DLD1 (cell line): ENCODE results near the gene TRIML1.
"Not testable (repeated sequence)": the region's sequence is repeated elsewhere in the genome, so short reads cannot be mapped to it uniquely, and the experiment has no call there.

Source experiments
- in situ Hi-C: cut with HindIII; loops from 2 replicates; pipeline ENCODE4 v1.10.0; 2017; ENCODE audit warnings: low sequenced_read_pairs

Gene TRIML1

DNA sequence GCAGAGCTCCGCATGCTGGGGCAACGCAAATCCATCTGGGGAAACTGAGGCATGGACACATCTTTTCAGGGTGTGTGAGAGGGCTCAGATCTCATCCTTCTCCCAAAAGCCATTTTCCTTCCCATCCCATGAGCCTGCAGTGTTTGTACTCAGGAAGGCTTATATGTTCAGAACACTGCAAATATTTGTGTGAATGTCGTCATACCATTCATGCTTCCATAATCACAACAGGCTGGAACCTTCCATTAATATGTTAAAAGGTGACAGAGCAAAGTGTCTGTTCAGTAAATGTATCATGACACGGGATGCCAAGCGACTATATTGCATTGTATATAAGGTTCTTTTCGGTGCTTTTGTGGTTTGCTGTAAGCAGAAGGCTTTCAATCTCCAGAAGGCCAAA, 8.5 kb downstream of the TRIML1 start:
- in situ Hi-C loops, result no loop called here

DNA sequence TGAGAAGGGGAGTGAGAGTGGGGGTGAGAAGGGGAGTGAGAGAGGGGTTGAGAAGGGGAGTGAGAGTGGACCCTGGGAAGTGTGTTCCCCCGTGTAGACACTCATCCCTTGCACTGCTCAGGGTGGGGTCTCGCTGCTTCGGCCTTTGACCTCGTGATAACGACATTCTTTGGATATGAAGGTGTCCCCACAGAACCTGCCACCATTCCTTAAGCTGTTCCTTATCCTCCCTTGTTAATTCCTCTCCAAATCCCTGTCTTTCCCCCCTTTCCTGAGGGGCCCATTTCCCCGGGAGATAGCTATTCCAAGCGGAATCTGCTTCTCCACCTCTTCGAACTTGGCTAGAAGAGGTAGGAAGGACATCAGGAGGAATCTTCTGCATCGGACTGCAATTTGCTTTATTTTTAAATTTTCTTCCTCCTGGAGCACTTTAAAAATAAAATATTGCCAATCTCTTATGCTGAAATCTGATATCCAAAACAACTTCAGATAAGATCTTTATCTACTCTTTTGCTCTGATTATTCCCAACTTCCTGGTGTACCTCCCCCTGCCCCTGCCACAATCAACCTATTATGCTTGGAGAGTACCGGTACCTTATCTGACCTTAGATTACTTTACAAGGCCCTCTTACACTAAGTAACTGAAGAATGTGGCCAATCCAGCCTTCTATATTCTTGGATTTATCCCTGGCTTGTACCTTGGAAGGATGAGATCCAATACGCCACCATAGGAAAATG, 15.6 kb downstream of the TRIML1 start:
- in situ Hi-C loops, result no loop called here

DNA sequence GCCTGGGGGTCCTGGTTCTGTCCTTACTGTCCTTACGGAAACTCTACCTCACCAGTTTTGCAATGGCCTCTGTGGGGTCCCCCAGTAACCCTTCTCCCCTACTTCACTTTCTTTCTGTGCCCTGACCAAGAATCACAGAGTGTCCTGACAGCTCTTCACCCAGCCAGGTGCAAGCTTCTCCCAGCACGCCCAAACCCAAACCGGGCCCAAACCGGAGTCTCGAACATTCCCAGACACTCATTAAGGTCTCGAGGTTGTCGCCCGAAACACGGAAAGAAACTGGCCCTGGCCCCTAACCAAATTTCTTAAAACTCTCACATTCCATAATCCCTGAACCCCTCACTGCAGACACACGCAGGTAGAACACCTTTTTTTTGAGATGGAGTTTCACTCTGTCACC, 19.1 kb downstream of the TRIML1 start:
- in situ Hi-C loops, result no loop called here

DNA sequence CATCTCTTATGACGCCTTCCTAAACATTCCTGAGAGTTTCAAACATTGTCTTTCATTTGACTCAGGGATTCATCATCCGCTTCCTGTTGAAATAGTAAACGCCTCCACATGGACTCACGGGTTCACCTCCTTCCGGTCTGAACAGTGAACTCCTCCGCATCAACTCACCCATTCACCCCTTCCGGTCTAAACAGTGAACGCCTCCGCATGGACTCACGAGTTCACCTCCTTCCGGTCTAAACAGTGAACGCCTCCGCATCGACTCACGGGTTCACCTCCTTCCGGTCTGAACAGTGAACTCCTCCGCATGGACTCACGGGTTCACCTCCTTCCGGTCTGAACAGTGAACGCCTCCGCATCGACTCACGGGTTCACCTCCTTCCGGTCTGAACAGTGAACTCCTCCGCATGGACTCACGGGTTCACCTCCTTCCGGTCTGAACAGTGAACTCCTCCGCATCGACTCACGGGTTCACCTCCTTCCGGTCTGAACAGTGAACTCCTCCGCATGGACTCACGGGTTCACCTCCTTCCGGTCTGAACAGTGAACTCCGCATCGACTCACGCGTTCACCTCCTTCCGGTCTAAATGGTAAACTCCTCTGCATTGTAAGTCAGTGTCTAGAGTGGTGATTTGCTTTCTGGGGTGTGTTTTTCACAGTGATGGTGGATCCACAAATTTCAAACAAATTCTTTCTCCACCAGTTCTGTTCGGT, 20.4 kb downstream of the TRIML1 start:
- in situ Hi-C loops, result not testable (repeated sequence)

DNA sequence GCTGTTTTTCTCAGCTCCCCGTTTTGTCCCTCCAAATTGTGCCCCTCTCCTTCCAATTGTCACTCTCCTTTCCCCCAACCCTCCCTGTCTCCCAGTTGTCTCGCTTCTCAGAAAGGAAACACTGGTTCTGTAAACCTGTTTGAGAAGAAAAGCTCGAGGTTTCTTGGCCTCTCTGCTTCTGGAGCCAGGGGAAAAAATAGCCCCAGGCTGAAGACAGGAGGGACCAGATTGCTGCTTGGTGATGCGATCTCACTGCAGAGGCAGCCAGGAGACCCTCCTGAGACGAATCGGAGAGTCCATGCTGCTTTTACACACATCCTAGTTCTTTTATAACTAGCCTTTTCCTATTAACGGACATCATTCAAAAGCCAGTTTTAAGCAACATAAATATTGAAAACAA, 21.2 kb downstream of the TRIML1 start:
- in situ Hi-C loops, result no loop called here

DNA sequence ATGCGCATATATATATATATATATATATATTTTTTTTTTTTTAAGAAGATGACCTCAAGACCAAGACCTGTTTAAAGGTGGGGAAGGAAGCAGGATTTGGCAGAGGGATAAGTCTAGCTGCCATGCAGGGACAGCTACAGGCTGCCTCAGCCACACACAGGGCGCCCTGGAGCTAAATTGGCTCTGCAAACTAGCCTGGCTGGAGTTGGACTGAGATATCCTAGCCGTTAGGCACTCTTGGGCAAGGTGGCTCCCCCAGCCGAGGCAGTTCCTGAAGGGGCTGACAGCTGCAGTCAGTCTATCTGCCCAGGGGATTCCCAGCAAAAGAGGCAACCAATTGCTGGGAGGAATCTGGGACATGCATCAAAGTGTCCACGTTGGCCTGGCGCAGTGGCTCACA, 21.9 kb downstream of the TRIML1 start:
- in situ Hi-C loops, result no loop called here

DNA sequence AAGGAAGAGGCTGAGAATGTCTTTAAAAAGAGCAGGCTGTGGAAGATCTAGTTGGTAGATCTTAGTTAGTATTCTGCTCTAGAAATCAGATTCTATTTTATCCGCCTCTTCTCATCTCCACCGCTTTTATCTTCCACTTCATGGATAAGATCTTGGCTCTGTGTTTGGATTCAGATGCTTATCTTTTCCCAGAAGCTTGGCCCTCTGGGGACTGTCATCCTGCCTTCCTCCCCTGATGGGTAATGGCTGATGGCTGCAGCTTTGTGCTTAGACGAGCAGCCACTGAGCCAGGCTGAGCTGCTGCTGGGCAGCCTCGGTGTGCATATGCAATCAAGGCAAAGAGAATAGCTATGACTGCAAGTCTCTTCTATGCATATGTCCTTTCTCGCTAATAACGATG, 23.5 kb downstream of the TRIML1 start:
- in situ Hi-C loops, result no loop called here

DNA sequence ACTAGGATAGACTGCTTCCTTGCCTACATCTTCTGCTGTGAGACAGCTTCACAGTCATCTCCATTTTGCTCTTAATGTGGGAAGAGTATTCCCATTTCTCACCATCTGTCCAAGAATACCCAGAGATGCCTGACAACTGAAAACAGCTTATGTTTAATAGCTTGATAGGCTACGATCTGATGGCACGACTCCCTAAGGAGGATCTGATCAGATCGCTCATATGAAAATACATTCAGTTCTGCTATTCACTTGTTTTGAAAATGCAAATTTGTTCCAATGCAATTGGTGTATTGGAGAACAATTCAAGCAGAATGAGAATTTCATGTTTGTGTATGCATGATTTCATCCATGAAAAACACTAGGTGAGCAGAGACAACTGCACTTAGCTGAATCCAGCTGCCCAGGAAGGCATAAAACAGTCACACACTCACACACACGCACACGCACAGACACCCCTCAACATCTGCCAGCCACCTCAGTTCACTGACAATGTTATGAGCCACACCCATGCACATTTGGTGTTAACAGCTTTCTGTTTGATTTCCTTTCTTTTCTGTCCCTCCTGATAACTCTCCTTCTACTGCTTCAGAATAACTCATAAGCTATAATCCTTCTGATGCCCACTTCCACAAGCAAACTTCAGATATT, 29.6 kb downstream of the TRIML1 start:
- in situ Hi-C loops, result no loop called here

DNA sequence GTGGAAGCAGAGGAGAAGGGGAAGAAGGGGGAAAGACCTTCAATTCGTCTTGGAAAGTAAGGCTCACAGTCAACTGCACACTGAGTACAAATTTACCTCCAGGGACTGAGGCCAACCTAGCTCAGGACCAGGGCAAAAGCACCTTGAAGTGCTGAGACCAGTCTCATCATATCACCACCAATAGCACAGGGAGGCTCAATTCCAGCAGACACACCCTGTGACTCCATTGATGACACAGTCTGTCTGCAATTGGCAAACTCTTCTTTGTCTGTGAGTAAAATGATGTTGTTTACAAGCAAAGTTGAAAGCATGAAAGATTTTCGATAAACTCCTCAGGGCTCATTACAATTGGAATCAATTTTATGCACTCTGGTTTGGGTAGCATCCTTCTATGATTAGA, 32.3 kb downstream of the TRIML1 start:
- in situ Hi-C loops, result no loop called here

DNA sequence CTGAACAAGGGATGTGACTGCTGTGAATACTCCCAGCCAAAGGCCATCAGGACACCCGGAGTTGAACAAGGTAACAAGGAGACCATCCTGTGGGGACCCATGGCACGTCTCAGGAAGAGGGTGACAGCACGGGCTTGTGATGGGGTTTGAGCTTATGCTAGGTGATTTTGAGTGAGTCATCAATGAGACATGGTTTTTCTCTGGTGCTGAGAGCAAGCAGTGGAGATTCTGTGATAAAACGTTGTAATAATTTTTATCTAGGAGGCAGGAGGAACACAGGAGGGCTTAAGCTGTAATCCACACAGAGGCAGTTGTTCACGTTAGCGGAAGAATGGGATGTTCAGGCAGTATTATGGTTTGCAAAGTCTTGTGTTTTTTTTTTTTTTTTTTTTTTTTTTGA, 36.0 kb downstream of the TRIML1 start:
- in situ Hi-C loops, result no loop called here

DNA sequence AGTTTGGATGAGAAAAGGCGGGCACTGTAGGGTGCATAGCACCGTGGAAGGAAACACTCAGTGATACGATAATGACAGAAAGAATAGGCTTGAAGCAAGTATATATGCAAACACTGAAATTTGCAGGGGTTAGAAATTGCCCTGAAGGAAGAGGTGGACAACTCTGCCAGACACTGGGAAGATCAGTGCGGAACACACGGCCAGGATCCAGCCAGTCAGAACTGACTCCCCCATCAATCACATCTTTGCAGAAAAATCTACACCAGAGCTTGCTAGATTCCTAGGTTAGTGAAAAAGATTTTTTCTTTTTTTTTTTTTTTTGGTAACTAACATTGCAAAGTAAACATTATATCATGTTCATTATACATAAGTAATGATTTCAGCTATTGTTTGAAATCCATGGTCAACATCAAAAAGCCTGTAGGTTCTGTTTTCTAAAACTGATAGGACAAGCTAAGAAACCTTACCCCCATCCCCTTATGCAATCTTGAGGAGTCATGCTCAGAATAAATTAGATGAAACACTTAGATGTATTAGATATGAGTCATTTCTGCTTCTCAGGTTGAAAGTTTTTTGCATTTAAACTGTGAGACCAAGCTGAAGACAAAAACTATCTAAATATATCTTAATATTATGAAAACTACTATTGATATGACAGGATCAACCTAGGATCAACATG, 38.9 kb downstream of the TRIML1 start:
- in situ Hi-C loops, result no loop called here

DNA sequence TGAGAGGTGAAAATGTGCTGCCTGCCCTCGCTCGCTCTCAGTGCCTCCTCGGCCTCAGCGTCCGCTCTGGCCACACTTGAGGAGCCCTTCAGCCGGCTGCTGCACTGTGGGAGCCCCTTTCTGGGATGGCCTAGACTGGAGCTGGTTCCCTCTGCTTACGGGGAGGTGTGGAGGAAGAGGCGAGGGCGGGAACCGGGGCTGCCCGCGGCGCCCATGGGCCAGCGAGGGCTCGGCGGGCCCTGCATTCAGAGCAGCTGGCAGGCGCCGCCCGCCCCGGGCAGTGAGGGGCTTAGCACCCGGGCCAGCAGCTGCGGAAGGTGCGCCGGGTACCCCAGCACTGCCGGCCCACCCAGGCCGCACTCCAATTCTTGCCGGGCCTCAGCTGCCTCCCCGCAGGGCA, 39.6 kb downstream of the TRIML1 start:
- in situ Hi-C loops, result no loop called here

DNA sequence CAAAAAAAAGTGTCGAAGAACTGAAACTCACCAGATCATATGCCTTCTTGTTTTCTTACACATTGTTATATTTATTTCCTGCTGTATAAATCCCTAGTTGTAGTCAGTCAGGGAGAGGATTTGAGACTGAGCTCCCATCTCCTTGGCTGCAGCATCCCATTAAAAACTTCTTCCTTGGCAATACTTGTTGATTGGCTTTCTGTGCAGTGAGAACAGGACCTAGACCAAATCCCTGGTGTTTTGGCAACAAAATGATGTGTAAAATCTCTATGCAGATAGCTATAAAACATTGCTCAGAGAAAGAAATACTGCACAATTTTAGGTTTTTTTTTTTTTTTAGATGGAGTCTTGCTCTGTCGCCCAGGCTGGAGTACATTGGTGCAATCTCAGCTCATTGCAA, 47.9 kb downstream of the TRIML1 start:
- in situ Hi-C loops, result no loop called here

DNA sequence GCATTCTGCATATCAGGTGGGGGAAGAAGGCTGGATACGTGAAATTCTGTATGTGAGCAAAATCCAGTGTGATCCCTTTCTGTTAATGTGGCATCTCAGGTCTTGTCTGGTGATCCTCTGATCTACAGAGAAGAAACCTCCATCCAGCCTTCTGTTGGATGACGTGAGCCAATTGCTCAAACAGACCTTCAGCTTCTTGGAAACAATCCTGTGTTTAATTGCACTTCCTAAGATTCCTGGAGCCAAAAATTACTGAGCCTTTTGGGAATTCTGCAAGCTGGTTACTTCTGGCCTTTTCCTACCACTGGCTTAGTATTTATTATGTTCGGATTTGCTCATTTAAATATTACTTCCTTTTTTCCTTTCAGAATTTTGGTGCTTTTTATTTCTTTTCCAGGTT, 51.2 kb downstream of the TRIML1 start:
- in situ Hi-C loops, result no loop called here

DNA sequence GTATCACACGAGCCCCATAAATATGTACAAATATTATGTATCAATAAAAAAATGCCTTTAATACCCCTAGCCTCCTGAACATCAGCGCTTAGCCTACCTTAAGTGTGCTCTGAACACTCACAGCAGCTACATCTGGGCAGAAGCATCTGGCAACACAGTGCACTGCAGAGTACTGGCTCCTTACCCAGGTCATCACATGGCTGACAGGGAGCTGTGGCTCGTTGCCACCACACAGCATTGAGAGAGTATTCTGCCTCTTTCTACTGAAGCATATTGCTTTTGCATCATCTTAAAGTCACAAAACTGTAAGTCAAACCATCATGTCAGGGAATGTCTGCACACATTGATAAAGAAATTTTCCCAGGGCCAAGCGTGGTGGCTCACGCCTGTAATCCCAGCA, 55.2 kb downstream of the TRIML1 start:
- in situ Hi-C loops, result no loop called here

DNA sequence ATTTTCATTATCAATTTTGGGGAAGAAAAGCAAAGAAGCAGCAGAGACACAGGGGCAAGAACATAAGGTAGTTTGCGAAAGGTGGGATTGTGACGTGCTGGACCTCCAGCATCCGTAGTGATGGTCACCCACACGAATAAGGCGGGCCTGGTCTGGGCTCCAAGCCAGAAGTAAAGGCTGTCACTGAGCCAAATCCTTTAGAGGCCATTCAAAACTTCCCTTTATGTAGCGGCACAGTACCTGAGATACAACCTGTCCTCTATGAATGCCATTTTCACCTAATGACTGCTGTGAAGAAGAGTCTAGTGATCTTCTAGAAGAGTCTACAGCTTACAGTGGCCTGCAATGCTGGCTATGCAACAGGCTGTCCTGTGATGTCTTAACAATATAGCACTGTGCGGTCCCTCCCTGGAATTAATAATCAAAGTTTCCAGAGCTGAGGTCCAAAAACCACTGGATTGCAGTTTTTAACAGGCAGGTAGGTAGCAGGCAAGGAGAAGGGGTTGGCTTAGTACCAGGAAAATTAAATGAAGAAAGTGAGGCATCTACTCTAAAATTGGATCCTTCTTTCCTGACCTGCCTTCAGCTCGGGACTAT, 56.2 kb downstream of the TRIML1 start:
- in situ Hi-C loops, result no loop called here

DNA sequence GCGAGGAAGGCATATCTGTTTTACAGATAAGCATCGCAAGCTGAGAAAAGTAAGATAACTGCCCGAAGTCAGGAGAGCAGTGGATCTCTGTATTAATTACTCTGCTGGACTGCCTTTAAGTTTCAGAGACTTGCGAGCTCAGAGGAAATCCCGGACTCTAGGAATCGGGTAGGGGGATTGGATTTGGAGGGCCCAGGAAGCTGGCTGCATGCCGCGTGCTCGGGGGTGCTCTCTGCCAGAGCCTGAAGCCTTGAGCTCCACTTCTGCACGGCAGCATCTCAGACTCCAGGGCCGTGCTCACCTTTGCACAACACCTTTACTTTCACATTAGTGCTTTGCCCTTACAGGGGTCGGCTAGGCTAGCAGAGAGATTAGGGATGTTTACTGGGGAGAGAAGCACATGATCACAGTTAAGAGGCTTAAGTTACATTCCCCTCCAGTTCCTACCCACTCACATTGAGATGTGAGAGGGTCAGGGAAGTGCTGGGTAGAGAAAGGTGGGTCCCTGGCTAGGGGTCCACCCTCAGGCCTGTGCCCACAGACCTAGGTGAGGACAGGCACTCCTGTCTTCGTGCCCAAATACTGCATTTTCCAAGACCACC, 57.0 kb downstream of the TRIML1 start:
- in situ Hi-C loops, result no loop called here
